Fibroblast of skin of back (primary cell): ENCODE measurements around the gene HYAL4. TPM values are rescaled to one million over a fixed set of nuclear protein-coding genes. Genes with fewer than 3 reads are reported as not detected.
A peak's percentile ranks its signal among the peaks of the same experiment; 100 is the strongest.
"Not testable (repeated sequence)": the region's sequence is repeated elsewhere in the genome, so short reads cannot be mapped to it uniquely, and the experiment has no call there.

Experiments used
- DNase-seq: peaks from one replicate; pipeline ENCODE4 v3.0.0-alpha.2; 2013
- polyA plus RNA-seq, 2 experiments: library from polyadenylated mRNA; unstranded; fragments of 120-200 nt; gene quantifications; one replicate each; pipeline ENCODE4 v1.2.1, GENCODE V29; 2013; ENCODE audit not compliant: insufficient read length in 2 of 2

The HYAL4 gene, protein sequence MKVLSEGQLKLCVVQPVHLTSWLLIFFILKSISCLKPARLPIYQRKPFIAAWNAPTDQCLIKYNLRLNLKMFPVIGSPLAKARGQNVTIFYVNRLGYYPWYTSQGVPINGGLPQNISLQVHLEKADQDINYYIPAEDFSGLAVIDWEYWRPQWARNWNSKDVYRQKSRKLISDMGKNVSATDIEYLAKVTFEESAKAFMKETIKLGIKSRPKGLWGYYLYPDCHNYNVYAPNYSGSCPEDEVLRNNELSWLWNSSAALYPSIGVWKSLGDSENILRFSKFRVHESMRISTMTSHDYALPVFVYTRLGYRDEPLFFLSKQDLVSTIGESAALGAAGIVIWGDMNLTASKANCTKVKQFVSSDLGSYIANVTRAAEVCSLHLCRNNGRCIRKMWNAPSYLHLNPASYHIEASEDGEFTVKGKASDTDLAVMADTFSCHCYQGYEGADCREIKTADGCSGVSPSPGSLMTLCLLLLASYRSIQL
- polyA plus RNA-seq (2013, experiment 1 of 2; ENCODE audit: insufficient read length), result not detected
- not detected for polyA plus RNA-seq (2013, experiment 2 of 2; ENCODE audit: insufficient read length)

DNA sequence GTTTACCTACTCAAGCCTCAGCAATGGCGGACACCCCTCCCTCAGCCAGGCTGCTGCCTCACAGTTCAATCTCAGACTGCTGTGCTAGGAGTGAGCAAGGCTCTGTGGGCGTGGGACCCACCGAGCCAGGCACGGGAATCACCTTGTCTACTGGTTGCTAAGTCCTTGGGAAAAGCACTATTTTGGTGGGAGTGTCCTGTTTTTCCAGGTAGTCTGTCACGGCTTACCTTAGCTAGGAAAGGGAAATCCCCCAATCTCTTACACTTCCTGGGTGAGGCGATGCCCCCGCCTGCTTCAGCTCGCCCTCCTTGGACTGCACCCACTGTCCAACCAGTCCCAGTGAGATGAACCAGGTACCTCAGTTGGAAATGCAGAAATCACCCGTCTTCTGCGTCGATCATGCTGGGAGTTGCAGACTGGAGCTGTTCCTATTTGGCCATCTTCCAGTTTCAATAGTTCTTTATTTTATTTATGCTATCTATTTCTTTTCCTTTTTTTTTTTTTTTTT, at the start of gene HYAL4:
TSS of gene HYAL4 (plus strand) at position 458 of the 508 bp plus-strand sequence. CDS start 23,105 bp downstream, outside the sequence.
- DNase-seq, result no peak

DNA sequence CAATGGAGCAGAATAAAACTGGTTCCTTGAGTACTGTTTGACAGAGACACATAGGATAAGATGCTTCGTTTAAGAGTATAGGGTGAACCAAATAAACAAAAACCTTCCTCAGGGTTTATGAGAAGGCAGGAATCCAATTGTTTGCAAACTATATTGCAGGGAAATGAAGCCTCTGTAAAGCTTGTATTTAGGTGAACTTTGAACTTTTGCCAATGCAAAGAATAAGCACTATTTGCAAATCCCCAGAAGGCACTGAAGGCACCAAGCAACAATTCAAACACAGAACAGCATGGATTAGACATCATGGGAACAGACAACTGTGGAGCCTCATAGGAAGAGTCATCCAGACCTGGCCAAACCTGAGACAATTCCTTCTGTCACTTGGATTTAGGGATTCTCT, 49.1 kb upstream of the HYAL4 start:
- DNase-seq, result no peak

DNA sequence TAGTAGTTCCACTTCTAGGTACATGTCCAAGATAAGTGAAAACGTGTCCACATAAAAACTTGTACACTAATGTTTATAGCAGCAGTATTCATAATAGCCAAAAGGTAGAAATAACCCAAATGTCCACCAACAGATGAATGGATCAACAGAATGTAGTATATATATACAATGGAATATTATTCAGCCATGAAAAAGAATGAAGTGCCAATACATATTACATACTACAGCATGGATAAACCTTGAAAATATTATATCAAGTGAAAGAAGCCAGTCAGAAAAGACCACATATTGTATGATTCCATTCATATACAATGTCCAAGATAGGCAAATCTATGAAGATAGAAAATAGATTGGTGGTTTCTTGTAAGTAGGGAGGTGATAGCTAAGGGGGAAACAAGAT, 48.4 kb upstream of the HYAL4 start:
- DNase-seq, result no peak

DNA sequence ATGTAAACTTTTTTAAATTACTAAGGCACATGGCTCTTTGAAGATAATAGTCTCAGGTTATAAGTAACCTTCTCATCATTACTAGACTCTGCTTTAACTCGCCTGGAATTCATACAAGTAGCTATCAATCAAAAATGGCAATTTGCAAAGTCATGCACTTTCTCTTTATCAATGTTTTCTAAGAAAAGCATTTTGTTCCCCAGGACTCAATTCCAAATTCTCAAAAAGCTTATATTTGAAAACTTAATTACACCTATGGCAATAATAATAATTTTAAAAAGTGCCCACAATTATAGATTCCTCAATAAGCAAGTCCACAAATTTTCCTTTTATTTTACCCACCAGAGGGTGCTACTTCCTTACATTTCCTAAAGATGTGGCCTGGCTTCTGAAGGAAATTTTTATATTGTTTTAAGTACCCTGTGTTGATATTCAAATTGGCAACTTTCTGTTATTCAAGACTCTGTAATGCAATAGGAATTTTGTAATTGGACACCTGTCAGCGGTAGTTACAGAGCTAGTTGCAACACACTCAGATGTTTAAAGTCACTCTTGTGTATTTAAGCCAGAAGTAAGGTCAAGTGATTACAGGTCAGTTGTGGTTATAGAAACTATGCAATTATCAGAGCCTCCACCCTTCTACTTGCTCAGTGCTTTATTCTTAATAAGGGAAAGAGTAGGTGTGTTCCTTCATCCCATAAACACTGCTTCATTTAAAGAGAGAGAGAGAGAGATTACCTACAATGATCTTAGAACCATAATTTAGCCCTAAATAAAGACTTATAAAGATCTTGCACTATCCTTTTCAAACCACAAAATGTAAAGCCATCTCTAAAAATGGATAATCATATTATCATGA, 47.1 kb upstream of the HYAL4 start:
- DNase-seq, result peak; percentile 43

- DNase-seq, result no peak
Measured at GRCh38 chr7:123798532-123799188, 46.3 kb upstream of the HYAL4 start.

- no peak for DNase-seq
Measured at GRCh38 chr7:123802249-123802648, 42.7 kb upstream of the HYAL4 start.

- no peak for DNase-seq
Measured at GRCh38 chr7:123805287-123805686, 39.7 kb upstream of the HYAL4 start.

GRCh38 chr7:123809471-123809870, 35.5 kb upstream of the HYAL4 start:
- no peak for DNase-seq

GRCh38 chr7:123811056-123811455, 33.9 kb upstream of the HYAL4 start:
- no peak for DNase-seq

DNA sequence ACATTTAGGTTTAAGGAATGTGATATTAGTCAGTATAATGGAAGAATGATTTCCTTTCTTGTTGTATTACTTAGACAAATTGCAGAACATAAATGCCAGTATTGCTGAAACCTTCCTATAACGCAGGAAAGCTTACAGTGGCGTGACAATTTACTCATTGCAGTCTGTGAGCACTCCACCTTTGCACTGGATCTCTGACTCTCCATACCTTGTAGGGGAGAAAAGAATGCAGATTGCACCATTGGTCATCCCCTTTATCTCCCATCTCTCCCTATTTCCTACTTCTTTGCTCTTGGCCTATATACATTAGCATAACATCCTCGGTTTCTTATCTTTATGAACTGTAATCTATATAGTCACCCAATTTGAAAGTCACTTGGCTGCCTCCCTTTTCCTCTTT, 28.1 kb upstream of the HYAL4 start:
- DNase-seq, result no peak

DNA sequence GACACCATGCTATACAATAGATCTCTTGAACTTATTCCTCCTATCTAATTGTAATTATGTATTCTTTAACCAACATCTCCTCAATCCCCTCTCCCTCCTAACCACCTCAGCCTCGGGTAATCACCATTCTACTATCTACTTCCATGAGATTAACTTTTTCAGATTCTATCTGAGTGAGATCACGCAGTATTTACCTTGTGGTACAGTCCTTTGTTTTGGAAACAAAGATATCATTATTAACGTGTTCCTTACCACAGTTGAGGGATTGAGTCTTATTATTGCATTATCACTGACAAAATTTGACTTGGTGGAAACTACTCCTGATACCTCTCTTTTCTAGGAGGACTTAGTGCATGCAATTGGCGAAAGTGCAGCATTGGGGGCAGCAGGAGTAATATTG, 26.0 kb upstream of the HYAL4 start:
- no peak for DNase-seq

- DNase-seq, result not testable (repeated sequence)
Measured at GRCh38 chr7:123819795-123820194, 25.2 kb upstream of the HYAL4 start.

GRCh38 chr7:123820864-123821263, 24.1 kb upstream of the HYAL4 start:
- DNase-seq, result no peak

GRCh38 chr7:123821320-123821719, 23.6 kb upstream of the HYAL4 start:
- no peak for DNase-seq

DNA sequence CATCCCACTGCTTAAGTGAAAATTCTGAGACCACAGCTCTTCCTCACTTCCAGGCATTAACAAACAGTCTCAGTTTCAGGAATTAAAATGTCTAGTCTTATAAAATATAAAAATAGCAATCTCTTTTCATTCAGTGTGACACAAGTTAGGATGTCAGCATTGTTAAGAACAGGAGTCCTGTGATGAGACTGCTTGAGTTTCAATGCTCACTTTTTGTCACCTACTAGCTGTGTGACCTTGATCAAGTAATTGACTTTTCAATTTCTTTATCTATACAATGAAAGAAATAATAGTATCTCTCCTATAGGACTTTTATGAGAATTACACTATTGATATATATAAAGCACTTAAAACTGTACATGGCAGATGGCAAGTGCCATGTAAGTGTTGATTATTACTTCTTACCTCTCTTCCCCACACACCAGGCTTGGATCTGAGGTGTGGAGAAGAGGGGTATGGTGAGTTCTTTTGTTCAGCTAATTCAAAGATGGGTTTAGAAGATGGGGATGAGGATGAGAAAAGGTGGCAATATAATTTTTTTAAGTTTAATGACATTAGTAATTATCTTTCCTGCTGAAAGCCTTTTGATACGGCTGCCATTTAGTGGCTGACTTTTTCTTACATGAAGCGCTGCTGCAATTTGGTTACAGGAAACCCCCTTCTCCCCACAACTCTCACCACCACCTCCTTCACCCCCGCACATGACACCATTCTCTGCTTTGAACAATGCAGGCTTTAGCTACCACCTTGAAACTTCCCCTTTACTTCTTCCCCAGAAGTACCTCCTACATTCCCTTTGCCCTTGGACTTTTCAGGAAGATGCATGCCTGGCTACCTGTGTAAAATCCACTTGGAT, 20.8 kb upstream of the HYAL4 start:
- DNase-seq, result no peak

DNA sequence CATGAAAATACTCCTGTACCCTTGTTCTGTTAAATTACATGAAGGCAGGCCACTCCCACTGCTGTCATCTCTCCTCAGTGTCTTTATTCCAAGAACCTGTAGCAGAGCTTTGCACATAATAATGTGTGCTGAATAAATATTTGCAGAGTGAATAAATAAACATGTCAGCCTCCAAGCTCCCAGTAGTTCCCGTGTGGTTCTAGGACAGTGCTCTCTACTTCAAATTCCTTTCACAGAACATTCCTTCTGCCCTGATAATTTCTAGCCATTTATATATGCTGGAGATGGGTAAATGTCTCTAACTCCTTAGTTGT, 20.3 kb upstream of the HYAL4 start:
- no peak for DNase-seq

- no peak for DNase-seq
Measured at GRCh38 chr7:123828805-123829204, 16.2 kb upstream of the HYAL4 start.

DNA sequence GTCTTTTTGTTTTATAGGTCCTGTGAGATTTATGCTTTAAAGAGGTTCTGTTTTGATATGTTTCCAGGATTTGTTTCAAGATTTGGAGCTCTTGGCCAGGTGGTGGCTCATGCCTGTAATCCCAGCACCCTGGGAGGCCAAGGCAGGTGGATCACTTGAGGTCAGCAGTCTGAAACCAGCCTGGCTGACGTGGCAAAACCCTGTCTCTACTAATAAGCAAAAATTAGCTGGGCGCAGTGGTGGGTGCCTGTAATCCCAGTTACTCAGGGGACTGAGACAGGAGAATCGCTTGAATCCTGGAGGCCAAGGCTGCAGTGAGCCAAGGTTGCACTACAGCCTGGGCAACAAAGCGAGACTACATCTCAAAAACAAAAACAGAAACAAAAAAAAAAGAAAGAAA, 8.3 kb upstream of the HYAL4 start:
- DNase-seq, result no peak

- not testable (repeated sequence) for DNase-seq
Measured at GRCh38 chr7:123839106-123839505, 5.9 kb upstream of the HYAL4 start.

- DNase-seq, result not testable (repeated sequence)
Measured at GRCh38 chr7:123844142-123844541, 827 bp upstream of the HYAL4 start.

DNA sequence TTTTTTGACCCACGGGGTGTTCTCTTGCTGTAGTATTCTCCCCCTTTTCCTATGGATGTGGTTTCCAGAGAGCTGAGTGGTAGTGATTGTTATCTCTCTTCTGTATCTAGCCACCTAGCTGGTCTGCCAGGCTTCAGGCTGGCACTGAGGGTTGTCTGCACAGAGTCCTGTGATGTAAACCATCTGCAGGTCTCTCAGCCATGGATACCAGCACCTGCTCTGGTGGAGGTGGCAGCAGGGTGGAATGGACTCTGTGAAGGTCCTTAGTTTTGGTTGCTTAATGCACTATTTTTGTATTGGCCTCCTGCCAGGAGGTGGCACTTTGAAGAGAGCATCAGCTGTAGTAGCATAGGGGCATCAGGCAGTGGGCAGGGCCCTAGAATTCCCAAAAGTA, 851 bp downstream of the HYAL4 start:
- DNase-seq, result no peak
